ENCODE results near the gene KCTD3.

Gene KCTD3

GRCh38 chr1:215665215-215665614 lies 98.1 kb downstream of the KCTD3 start:
- DNase-seq: no peak

GRCh38 chr1:215667761-215668160 lies 100.7 kb downstream of the KCTD3 start:
- DNase-seq: no peak

GRCh38 chr1:215669806-215670491 lies 102.8 kb downstream of the KCTD3 start:
- no peak for DNase-seq

Data from NCI-H1105 treated with DMSO at 0.1 percent for 48 hours (cell line).